ENCODE results near the gene PTPRN2.

PTPRN2 gene

DNA sequence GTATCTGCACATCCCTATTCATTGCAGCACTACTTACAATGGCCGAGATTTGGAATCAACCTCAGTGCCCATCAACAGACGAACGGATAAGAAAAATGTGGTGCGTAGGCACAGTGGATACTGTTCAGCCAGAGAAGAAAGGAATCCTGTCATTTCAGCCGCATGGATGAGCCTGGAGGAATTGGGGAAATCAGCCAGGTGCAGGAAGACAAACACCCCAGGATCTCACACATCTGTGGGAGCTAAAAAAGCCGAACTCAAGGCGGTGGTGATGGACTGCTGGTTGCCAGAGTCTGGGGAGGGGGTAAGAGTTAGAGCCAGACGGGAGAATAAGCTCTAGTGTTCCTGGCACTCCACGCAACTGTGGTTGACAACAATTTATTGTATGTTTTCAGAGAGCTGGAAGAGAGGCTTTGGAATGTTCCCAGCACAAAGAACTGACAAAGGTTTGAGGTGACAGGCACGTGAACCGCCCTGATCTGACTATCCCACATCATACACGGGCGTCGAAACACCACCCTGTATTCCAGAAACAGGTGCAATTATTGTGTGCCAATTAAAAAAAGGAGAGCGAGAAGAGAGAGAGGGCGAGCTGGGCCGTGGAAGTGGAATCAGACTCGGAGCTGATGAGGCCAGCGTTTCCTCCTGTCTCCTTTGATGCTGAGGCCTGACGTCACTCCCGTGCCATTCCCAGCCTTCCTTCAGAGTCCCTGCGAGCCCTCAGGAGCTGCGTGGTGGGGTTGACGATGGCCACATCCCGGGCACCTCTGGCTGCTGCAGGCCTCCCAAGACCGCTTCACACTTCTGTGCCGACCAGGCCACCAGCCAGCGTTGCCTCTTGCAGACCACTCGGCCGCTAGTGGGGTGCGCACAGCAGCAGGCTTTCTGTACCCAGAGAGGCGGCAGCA, 1061.4 kb downstream of the PTPRN2 start:
- DNase-seq (ENCODE audit: low spot score) = no peak

DNA sequence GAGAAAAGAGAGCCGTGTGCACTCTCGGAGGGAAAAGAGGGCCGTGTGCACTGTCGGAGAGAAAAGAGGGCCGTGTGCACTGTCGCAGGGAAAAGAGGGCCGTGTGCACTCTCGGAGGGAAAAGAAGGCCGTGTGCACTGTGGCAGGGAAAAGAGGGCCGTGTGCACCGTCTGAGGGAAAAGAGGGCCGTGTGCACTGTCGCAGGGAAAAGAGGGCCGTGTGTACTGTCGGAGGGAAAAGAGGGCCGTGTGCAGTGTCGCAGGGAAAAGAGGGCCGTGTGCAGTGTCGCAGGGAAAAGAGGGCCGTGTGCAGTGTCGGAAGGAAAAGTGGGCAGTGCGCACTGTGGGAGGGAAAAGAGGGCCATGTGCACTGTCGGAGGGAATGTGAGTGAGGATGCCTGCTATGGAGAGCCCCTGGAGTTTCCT, 1062.1 kb downstream of the PTPRN2 start:
- DNase-seq (ENCODE audit: low spot score) = no peak

GRCh38 chr7:157524731-157525130, 1062.9 kb downstream of the PTPRN2 start:
- DNase-seq (ENCODE audit: low spot score) = no peak

DNA sequence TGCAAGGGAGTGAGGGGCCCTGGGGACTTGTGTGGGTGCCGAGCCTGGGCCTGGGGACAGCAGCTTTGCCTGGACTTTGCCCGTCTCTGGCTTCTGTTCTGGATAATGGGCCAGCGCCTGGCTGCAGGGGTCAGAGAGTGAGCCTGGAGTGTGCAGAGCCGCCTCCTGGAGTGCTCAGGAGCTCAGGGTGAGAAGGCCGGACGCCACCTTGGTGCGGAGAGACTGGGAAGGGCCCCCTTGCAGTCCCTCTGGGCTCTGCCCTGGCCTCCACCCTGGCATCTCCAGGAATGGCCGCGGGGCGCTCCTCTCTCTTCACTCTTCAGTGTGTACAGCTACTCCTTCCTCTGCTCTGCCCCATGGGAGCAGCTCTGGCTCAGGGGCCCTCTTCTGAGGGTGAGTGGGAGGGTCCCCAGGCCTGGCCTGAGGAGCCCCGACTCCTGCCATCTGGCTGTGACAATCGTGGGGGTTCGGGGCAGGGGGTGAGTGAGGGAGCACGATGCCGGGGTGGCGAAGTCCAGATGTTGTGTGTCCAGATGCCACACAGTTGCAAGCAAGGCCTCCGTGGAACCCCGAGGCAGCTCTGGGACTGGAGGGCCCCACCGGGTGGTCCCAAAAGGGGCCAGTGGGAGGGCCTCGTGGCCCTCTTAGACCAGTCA, 1063.7 kb downstream of the PTPRN2 start:
- no peak for DNase-seq (ENCODE audit: low spot score)

DNA sequence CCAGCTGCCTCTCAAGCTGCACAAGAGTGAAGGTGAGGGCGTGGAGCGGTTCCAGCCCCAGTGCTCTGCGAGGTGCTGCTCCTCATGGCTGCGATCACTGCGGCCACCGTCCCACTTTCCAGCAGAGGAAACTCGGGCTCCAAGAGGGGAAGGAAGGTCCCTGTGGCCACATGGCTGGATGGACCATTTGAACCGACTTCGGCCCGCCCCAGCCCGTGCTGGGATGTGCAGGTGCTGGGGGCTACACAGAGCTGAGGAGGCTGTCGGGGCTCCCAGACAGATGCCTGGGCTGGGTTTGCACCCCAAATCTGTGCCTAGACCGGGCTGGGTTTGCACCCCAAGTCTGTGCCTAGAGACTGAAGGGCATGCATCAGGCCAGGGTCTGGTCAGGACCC, 1064.3 kb downstream of the PTPRN2 start:
- DNase-seq (ENCODE audit: low spot score) = no peak

- no peak for DNase-seq (ENCODE audit: low spot score)
These were observed 1064.7 kb downstream of the PTPRN2 start for GRCh38 chr7:157522954-157523353.

- DNase-seq (ENCODE audit: low spot score) = no peak
These were observed 1065.4 kb downstream of the PTPRN2 start for GRCh38 chr7:157522189-157522588.

GRCh38 chr7:157521752-157522151, 1065.9 kb downstream of the PTPRN2 start:
- no peak for DNase-seq (ENCODE audit: low spot score)

GRCh38 chr7:157521061-157521731, 1066.4 kb downstream of the PTPRN2 start:
- no peak for DNase-seq (ENCODE audit: low spot score)

- DNase-seq (ENCODE audit: low spot score) = no peak
These were observed 1067.4 kb downstream of the PTPRN2 start for GRCh38 chr7:157520249-157520648.

GRCh38 chr7:157519798-157520244, 1067.8 kb downstream of the PTPRN2 start:
- no peak for DNase-seq (ENCODE audit: low spot score)

DNA sequence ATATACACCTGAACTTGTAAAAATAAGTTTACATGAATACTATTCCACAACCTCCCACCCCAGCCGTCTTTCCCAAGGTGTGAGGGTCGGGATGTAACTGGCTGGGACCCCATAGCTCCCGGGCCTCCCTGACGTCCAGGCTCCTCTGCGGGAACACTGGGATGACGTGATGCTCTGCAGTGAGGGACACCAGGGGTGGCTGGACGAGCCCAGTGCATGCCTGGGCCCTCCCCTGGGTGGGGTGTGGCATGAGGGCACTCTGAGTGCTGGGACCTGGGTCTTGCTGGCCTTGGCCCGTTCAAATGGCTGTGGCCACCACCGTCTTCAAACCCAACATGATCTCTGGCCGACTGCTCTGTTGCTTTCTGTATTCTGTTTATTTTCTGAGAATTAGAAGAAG, 1068.4 kb downstream of the PTPRN2 start:
- DNase-seq (ENCODE audit: low spot score) = no peak

GRCh38 chr7:157518514-157519175, 1069.0 kb downstream of the PTPRN2 start:
- no peak for DNase-seq (ENCODE audit: low spot score)

GRCh38 chr7:157517782-157518513, 1069.7 kb downstream of the PTPRN2 start:
- DNase-seq (ENCODE audit: low spot score) = no peak

DNA sequence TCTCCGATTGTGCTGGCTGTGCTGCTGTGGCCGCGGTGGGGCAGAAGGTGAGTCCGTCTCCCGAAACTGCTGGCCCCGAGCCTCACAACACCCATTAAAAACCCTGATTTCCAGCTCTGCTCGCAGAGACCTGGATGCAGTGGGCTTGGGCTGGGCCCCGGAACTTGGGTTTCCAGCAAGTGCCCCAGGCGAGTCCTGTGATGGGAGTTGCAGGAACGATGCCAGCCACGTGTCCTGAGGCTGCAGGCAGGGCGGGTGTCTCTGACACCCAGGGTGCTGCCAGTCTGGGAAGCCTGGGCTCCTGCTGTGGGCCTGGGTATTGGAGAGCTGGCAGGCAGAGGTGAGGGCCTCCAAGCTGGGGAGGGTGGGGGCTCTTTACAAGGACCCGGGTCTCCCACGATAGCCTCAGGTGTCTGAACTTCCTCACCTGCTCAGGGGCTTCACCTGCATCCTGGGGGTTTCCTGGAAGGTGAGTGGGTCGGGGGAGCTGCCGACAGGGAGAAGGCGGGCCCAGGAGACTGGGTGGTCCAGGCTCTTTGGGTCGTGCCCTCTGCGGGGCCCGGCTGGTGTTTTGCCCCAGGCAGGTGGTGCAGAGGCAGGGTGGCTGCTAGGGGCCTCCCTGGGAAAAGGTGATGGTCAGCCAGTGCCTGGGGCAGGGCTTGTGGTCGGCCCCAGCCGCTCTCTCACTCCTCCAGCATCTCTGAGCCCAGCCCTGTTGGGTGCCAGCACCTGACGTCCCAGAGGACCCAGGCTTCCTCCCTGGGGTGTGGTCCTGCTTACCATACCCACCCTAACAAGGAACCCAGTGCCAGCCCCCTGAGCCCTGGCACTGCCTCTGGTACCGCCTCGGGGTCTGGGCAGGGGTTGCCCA, 1070.5 kb downstream of the PTPRN2 start:
- no peak for DNase-seq (ENCODE audit: low spot score)

GRCh38 chr7:157516311-157516710, 1071.3 kb downstream of the PTPRN2 start:
- DNase-seq (ENCODE audit: low spot score) = no peak

DNA sequence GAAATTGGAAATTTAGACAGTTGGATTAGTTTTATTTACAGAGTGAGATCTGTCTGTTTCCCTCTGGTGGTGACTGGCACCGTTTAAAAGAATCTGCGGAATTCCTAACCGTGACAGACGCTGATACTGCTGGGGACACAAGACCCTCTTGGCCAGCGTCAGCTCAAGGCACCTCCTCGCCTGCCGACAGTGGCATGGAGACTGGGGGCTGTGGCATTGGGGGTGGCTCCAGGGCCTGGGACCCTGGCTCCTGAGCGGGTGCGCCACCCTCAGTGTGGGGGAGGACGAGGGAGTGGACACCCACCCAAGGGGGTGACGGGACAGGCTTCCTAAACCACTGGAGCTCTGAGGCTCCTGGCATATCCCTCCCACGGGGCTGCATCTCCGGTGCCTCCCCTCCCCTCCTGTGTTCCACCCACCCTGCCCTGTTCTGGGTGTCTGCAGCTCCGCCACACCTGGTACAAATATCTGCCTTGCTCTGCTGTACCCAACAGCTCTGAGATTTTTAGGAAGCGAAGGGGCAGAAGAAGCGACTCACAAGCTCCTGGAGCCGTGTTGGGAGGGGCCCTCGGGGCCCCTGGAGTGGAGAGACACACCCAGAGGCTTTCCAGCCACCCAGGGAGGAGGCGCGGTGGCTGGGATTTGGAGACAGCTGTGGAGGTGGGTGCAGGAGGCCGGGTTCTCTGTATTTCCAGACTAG, 1072.1 kb downstream of the PTPRN2 start:
- no peak for DNase-seq (ENCODE audit: low spot score)

DNA sequence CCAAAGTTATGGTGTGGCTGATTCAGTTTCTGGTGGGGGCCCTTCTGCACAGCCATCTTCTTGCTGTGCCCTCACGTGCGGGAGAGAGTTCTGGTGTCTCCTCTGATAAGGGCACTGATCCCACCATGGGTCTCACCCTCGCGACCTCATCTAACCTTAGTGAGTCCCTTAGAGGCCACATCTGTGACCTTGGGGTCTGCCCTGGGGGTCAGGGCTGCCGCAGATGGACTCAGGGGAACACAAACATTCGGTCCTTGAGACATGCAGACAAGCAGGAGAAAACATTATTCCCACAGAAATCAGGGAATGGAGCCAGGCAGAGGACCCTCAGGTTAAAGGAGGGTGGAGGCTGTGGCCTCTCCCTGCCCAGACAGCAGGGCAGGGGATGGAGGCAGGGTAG, 1072.9 kb downstream of the PTPRN2 start:
- no peak for DNase-seq (ENCODE audit: low spot score)

DNA sequence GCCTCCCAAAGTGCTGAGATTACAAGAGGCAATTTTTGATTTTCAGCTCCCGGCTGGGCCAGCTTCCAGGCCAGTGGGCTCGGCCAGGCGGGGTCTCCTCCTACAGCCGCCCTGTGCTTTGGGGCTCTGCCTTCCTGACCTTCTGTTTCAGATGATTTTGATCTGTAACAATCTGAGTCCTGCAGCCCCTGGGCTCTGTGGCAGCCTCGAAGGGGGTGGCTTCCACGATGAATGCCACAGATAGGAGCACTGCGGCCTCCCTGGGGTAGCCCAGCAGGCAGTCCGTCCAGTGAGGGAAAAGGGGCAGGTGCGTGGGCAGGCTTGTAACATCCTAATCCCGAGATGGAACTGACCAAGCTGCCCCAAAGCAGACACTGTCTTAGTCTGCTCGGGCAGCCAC, 1073.3 kb downstream of the PTPRN2 start:
- DNase-seq (ENCODE audit: low spot score) = no peak

- DNase-seq (ENCODE audit: low spot score) = no peak
These were observed 1073.9 kb downstream of the PTPRN2 start for GRCh38 chr7:157513682-157514081.
